Neural cell (in vitro differentiated cells): Measurements from ENCODE around the gene THRSP. TPM values are rescaled to one million over a fixed set of nuclear protein-coding genes. Genes with fewer than 3 reads are reported as not detected.
"Not testable (repeated sequence)": the region's sequence is repeated elsewhere in the genome, so short reads cannot be mapped to it uniquely, and the experiment has no call there.

Source experiments
- H2AFZ ChIP-seq: fragments of 200-600, 300-800 bp; sonication (generic), shearing (Covaris generic); 2 replicates; pipeline ENCODE4 v1.6.0; 2014; ENCODE audit warnings: low read depth, mild to moderate bottlenecking, antibody characterized with exemption, low read length, moderate library complexity
- H3F3A ChIP-seq: fragments of 200-600 bp; shearing (Covaris generic); 2 replicates; pipeline ENCODE4 v1.6.1; 2016; ENCODE audit warnings: mild to moderate bottlenecking, moderate library complexity, mixed read lengths, antibody characterized with exemption, low read length; ENCODE audit not compliant: insufficient read depth, poor library complexity, severe bottlenecking
- H3K27ac ChIP-seq: fragments of 200-600, 300-800 bp; sonication (generic), shearing (Covaris generic); 2 replicates; pipeline ENCODE4 v1.5.1; 2014; ENCODE audit warnings: mild to moderate bottlenecking, low read length, moderate library complexity
- H3K27me3 ChIP-seq: fragments of 300-800, 200-600 bp; sonication (generic), shearing (Covaris generic); 2 replicates; pipeline ENCODE4 v1.6.0; 2014; ENCODE audit warnings: mild to moderate bottlenecking, low read depth, low read length, moderate library complexity; ENCODE audit not compliant: insufficient read depth
- H3K36me3 ChIP-seq: fragments of 300-800, 200-600 bp; sonication (generic), shearing (Covaris generic); 2 replicates; pipeline ENCODE4 v1.5.1; 2014; ENCODE audit warnings: mild to moderate bottlenecking, antibody characterized with exemption, low read length, moderate library complexity; ENCODE audit not compliant: insufficient read depth
- H3K4me2 ChIP-seq: fragments of 300-800, 200-600 bp; sonication (generic), shearing (Covaris generic); 2 replicates; pipeline ENCODE4 v1.6.0; 2014; ENCODE audit warnings: mild to moderate bottlenecking, low read length
- H3K4me3 ChIP-seq: fragments of 300-800, 200-600 bp; sonication (generic), shearing (Covaris generic); 2 replicates; pipeline ENCODE4 v1.5.1; 2014; ENCODE audit warnings: mild to moderate bottlenecking, low read length, moderate library complexity
- H3K79me2 ChIP-seq: fragments of 200-600 bp; shearing (Covaris generic); replicated peaks from 2 replicates; pipeline ENCODE4 v1.6.0; 2014; ENCODE audit warnings: mild to moderate bottlenecking, low read length, moderate library complexity; ENCODE audit not compliant: insufficient read depth
- H3K9ac ChIP-seq: fragments of 300-800, 200-600 bp; sonication (generic), shearing (Covaris generic); 2 replicates; pipeline ENCODE4 v1.6.1; 2016; ENCODE audit warnings: mild to moderate bottlenecking, low read length, mixed read lengths
- H3K9me2 ChIP-seq: fragments of 200-600 bp; shearing (Covaris generic); 2 replicates; pipeline ENCODE4 v1.6.1; 2016; ENCODE audit warnings: mild to moderate bottlenecking, low read length, mixed read lengths; ENCODE audit not compliant: insufficient read depth
- H3K9me3 ChIP-seq: fragments of 200-600, 300-800 bp; sonication (generic), shearing (Covaris generic); 2 replicates; pipeline ENCODE4 v1.6.1; 2016; ENCODE audit warnings: mild to moderate bottlenecking, mixed run types, low read length, moderate library complexity, mixed read lengths
- H4K20me1 ChIP-seq: fragments of 200-600 bp; shearing (Covaris generic); 2 replicates; pipeline ENCODE4 v1.6.1; 2016; ENCODE audit warnings: mild to moderate bottlenecking, mixed run types; ENCODE audit not compliant: insufficient read depth
- CTCF ChIP-seq: fragments of 450-650 bp; IDR thresholded peaks from 2 replicates; pipeline ENCODE4 v1.5.1; 2014; ENCODE audit warnings: antibody characterized with exemption, mild to moderate bottlenecking, moderate library complexity; ENCODE audit not compliant: poor library complexity, severe bottlenecking
- EP300 ChIP-seq: fragments of 450-650 bp; conservative IDR thresholded peaks from 2 replicates; pipeline ENCODE4 v1.6.1; 2014; ENCODE audit warnings: antibody characterized with exemption, mild to moderate bottlenecking, moderate library complexity; ENCODE audit not compliant: poor library complexity, severe bottlenecking
- EZH2 ChIP-seq: fragments of 200-600, 300-800 bp; shearing (Covaris generic), sonication (generic); IDR thresholded peaks from 2 replicates; pipeline ENCODE4 v1.6.1; 2014; ENCODE audit warnings: antibody characterized with exemption, low read length, borderline replicate concordance, mild to moderate bottlenecking; ENCODE audit not compliant: insufficient read depth, poor library complexity, severe bottlenecking
- MXI1 ChIP-seq: fragments of 450-650 bp; conservative IDR thresholded peaks from 2 replicates; pipeline ENCODE4 v1.6.1; 2014; ENCODE audit warnings: antibody characterized with exemption, mild to moderate bottlenecking; ENCODE audit not compliant: poor library complexity, severe bottlenecking
- POLR2AphosphoS5 ChIP-seq: IDR thresholded peaks from 2 replicates; pipeline ENCODE4 v1.6.1; 2012
- RAD21 ChIP-seq: fragments of 450-650 bp; conservative IDR thresholded peaks from 2 replicates; pipeline ENCODE4 v1.6.1; 2014; ENCODE audit warnings: antibody characterized with exemption, mild to moderate bottlenecking, moderate library complexity
- REST ChIP-seq: IDR thresholded peaks from 2 replicates; pipeline ENCODE4 v1.6.1; 2012; ENCODE audit warnings: borderline replicate concordance
- SMC3 ChIP-seq: fragments of 450-650 bp; conservative IDR thresholded peaks from 2 replicates; pipeline ENCODE4 v1.6.1; 2014; ENCODE audit warnings: antibody characterized with exemption, mild to moderate bottlenecking, moderate library complexity; ENCODE audit not compliant: poor library complexity
- TAF1 ChIP-seq: IDR thresholded peaks from 2 replicates; pipeline ENCODE4 v1.6.1; 2012; ENCODE audit warnings: low read depth
- polyA minus RNA-seq: library from RNA; depleted of rRNA, polyadenylated mRNA; stranded (reverse); fragments of >200 nt; gene quantifications from 2 replicates; pipeline ENCODE4 v1.2.3, GENCODE V29; 2014
- polyA plus RNA-seq: library from polyadenylated mRNA; depleted of rRNA; stranded (reverse); fragments of >200 nt; gene quantifications from 2 replicates; pipeline ENCODE4 v1.2.3, GENCODE V29; 2014

Gene THRSP
- polyA plus RNA-seq (not detected in 2 replicates), polyA minus RNA-seq (not detected in 2 replicates)

GRCh38 chr11:78063440-78064181 lies at the start of gene THRSP:
THRSP (plus strand) TSS chr11:78063861; CDS start chr11:78063882, 21 bp downstream.
- H3K4me3 ChIP-seq: no peak within 1 kb of the TSS
- no peak within 1 kb of the TSS for H3K9ac ChIP-seq
- no peaks in the 10 kb centered on the region for H4K20me1 ChIP-seq
- no peaks in the 10 kb centered on the region for H3F3A ChIP-seq
- H3K36me3 ChIP-seq: no peaks in the 10 kb centered on the region
- H2AFZ ChIP-seq: no peak within 1 kb of the TSS
- no peaks in the 10 kb centered on the region for H3K27me3 ChIP-seq
- H3K79me2 ChIP-seq: no peaks in the 10 kb centered on the region
- H3K9me3 ChIP-seq: no peaks in the 10 kb centered on the region
- no peak for TF ChIP-seq MXI1
- no peak for TF ChIP-seq RAD21
- TF ChIP-seq CTCF: no peak
- no peak for TF ChIP-seq POLR2AphosphoS5
- TF ChIP-seq TAF1: no peak
- no peak for TF ChIP-seq EZH2
- no peak for TF ChIP-seq SMC3
- no peak for TF ChIP-seq REST
- TF ChIP-seq EP300: no peak
- H3K9me2 ChIP-seq: no peaks in the 10 kb centered on the region
- H3K27ac ChIP-seq: no peak within 1 kb of the TSS
- H3K4me2 ChIP-seq: no peak within 1 kb of the TSS

GRCh38 chr11:78014937-78015520 lies 48.6 kb upstream of the THRSP start:
- not testable (repeated sequence) for H3K9me3 ChIP-seq, H3K4me3 ChIP-seq, H3K4me2 ChIP-seq, H2AFZ ChIP-seq, H3F3A ChIP-seq, H3K27ac ChIP-seq, H3K27me3 ChIP-seq, H4K20me1 ChIP-seq, H3K36me3 ChIP-seq, H3K9ac ChIP-seq, H3K9me2 ChIP-seq, H3K79me2 ChIP-seq
